Upper lobe of right lung (tissue), 1 donor: ENCODE measurements around the gene PARS2. TPM values are rescaled to one million over a fixed set of nuclear protein-coding genes. Genes with fewer than 3 reads are reported as not detected.
A peak's percentile ranks its signal among the peaks of the same experiment; 100 is the strongest.

Experiments used
- ATAC-seq: fragments of 200-7000 bp; cut with Tn5 transposase; one replicate; pipeline ENCODE4 v1.9.1; 2020; ENCODE audit warnings: mild to moderate bottlenecking, moderate library complexity
- DNase-seq: peaks from one replicate; pipeline ENCODE4 v3.0.0-alpha.2; 2020
- H3K27ac ChIP-seq: fragments of 200-600 bp; one replicate; pipeline ENCODE4 v1.8.0; 2022
- H3K27me3 ChIP-seq: fragments of 200-600 bp; one replicate; pipeline ENCODE4 v1.8.0; 2022; ENCODE audit warnings: mild to moderate bottlenecking
- H3K36me3 ChIP-seq: fragments of 200-600 bp; one replicate; pipeline ENCODE4 v1.8.0; 2022
- H3K4me1 ChIP-seq: fragments of 200-600 bp; one replicate; pipeline ENCODE4 v1.8.0; 2022
- H3K4me3 ChIP-seq: fragments of 200-600 bp; one replicate; pipeline ENCODE4 v1.8.0; 2022; ENCODE audit warnings: mild to moderate bottlenecking
- H3K9me3 ChIP-seq: fragments of 200-600 bp; one replicate; pipeline ENCODE4 v1.8.0; 2022
- CTCF ChIP-seq: fragments of 200-600 bp; IDR thresholded peaks from one replicate; pipeline ENCODE4 v1.8.0; 2022; ENCODE audit warnings: antibody characterized with exemption
- intact Hi-C: fragments of 100-400 bp; cut with DNase I; formaldehyde crosslinking; loops from one replicate; pipeline ENCODE4 v1.11.0; 2022
- total RNA-seq: library from RNA; stranded (reverse); fragmentation: NEBNext Ultra II Directional; extraction: Animal tissue kit (Norgen Biotek cat#: 25700); gene quantifications from one replicate; pipeline ENCODE4 v1.2.1, GENCODE V29; 2021
- donor health status: DM: no; HTN: yes; CAD: no; lungs with severe emphysema.

Gene PARS2
- total RNA-seq, 1 donor from 2014 or later, result 3.5 TPM

- H3K4me3 ChIP-seq, result no peak overlapping the region
- H3K27me3 ChIP-seq, result no peaks in the 10 kb centered on the region
- intact Hi-C loops, result no loop called here
These were observed 8.6 kb upstream of the PARS2 start for GRCh38 chr1:54772951-54773350.

GRCh38 chr1:54768093-54768492, 3.8 kb upstream of the PARS2 start:
- TF ChIP-seq CTCF, result no peak
- no peaks in the 10 kb centered on the region for H3K36me3 ChIP-seq
- no peak overlapping the region for H3K4me3 ChIP-seq
- H3K9me3 ChIP-seq, result no peaks in the 10 kb centered on the region
- intact Hi-C loops, result no loop called here
- no peaks in the 10 kb centered on the region for H3K27me3 ChIP-seq
- no peak for ATAC-seq
- DNase-seq, result no peak
- H3K4me1 ChIP-seq, result no peaks in the 10 kb centered on the region
- no peak overlapping the region for H3K27ac ChIP-seq

More at GRCh38 chr1:54772951-54773350, 8.6 kb upstream of the PARS2 start:
- TF ChIP-seq CTCF, result no peak
- no peaks in the 10 kb centered on the region for H3K9me3 ChIP-seq
- no peak overlapping the region for H3K27ac ChIP-seq
- H3K36me3 ChIP-seq, result no peaks in the 10 kb centered on the region
- no peaks in the 10 kb centered on the region for H3K4me1 ChIP-seq
- no peak for ATAC-seq
- no peak for DNase-seq

GRCh38 chr1:54767526-54767925, 3.2 kb upstream of the PARS2 start:
- TF ChIP-seq CTCF, result no peak
- DNase-seq (no peak), ATAC-seq (no peak)
- Histone ChIP-seq H3K4me1 (no peaks in the 10 kb centered on the region), H3K27ac (no peak overlapping the region), H3K27me3 (no peaks in the 10 kb centered on the region), H3K4me3 (no peak overlapping the region), H3K9me3 (no peaks in the 10 kb centered on the region), H3K36me3 (no peaks in the 10 kb centered on the region)
- intact Hi-C loops, result no loop called here

GRCh38 chr1:54766726-54767125, 2.4 kb upstream of the PARS2 start:
- H3K27me3 ChIP-seq, result no peaks in the 10 kb centered on the region
- no peaks in the 10 kb centered on the region for H3K9me3 ChIP-seq
- no peaks in the 10 kb centered on the region for H3K36me3 ChIP-seq
- DNase-seq (no peak), ATAC-seq (no peak)
- H3K4me1 ChIP-seq, result no peaks in the 10 kb centered on the region
- no peak for TF ChIP-seq CTCF
- no peak overlapping the region for H3K4me3 ChIP-seq
- intact Hi-C loops, result no loop called here
- H3K27ac ChIP-seq, result no peak overlapping the region

GRCh38 chr1:54764922-54765561, 719 bp upstream of the PARS2 start:
- Histone ChIP-seq H3K4me1 (no peaks in the 10 kb centered on the region), H3K27ac (peak overlapping the region; percentile 70), H3K27me3 (no peaks in the 10 kb centered on the region), H3K36me3 (no peaks in the 10 kb centered on the region), H3K9me3 (no peaks in the 10 kb centered on the region), H3K4me3 (peak overlapping the region; percentile 95)
- no peak for DNase-seq
- ATAC-seq, result no peak
- TF ChIP-seq CTCF, result no peak
- intact Hi-C loops, result no loop called here

- Histone ChIP-seq H3K27me3 (no peaks in the 10 kb centered on the region), H3K9me3 (no peaks in the 10 kb centered on the region), H3K4me1 (no peaks in the 10 kb centered on the region), H3K36me3 (peaks cover 3% of the 10 kb centered on the region), H3K27ac (peak overlapping the region; percentile 80), H3K4me3 (peak overlapping the region; percentile 95)
- no peak for TF ChIP-seq CTCF
- intact Hi-C loops, result no loop called here
- DNase-seq (no peak), ATAC-seq (no peak)
These were observed 549 bp downstream of the PARS2 start for GRCh38 chr1:54763816-54764132.
